GM12872 (cell line): ENCODE measurements around the gene HCN2.

ENCODE experiments used
- TF ChIP-seq, protein P1 (sequence below): IDR thresholded peaks from 3 replicates; pipeline ENCODE4 v1.5.1; 2011; ENCODE audit warnings: low read depth, mild to moderate bottlenecking, low read length, moderate library complexity; ENCODE audit not compliant: insufficient read depth

The HCN2 gene

DNA sequence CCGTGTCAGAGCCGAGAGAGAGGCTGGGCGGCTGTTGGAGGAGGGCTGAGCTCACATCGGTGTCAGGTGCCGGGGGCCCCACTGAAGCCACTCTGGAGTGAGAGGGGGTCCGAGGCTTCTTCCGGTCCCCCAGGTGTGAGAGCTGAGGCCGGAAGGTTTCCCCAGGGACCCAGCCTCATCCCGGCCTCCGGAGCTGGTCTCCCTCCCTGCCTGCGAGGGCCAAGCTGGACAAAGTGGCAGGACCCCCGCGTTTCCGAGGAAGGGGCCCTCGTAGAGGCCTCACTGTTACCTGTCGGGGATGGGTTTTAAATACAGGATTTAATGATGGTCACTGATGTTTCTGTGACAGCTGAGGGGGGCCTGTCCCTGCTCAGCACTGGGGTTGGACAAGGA is 6.6 kb downstream of the HCN2 start:
- TF ChIP-seq, protein P1, sequence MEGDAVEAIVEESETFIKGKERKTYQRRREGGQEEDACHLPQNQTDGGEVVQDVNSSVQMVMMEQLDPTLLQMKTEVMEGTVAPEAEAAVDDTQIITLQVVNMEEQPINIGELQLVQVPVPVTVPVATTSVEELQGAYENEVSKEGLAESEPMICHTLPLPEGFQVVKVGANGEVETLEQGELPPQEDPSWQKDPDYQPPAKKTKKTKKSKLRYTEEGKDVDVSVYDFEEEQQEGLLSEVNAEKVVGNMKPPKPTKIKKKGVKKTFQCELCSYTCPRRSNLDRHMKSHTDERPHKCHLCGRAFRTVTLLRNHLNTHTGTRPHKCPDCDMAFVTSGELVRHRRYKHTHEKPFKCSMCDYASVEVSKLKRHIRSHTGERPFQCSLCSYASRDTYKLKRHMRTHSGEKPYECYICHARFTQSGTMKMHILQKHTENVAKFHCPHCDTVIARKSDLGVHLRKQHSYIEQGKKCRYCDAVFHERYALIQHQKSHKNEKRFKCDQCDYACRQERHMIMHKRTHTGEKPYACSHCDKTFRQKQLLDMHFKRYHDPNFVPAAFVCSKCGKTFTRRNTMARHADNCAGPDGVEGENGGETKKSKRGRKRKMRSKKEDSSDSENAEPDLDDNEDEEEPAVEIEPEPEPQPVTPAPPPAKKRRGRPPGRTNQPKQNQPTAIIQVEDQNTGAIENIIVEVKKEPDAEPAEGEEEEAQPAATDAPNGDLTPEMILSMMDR, result no peak

- TF ChIP-seq, protein P1, result no peak
Measured at GRCh38 chr19:597406-598315, 8.0 kb downstream of the HCN2 start.

- TF ChIP-seq, protein P1, result no peak
Measured at GRCh38 chr19:601310-601709, 11.6 kb downstream of the HCN2 start.

- TF ChIP-seq, protein P1, result no peak
Measured at GRCh38 chr19:601790-602189, 12.1 kb downstream of the HCN2 start.

- TF ChIP-seq, protein P1, result no peak
Measured at GRCh38 chr19:602391-603301, 13.0 kb downstream of the HCN2 start.

GRCh38 chr19:604355-604754 is 14.7 kb downstream of the HCN2 start:
- TF ChIP-seq, protein P1, result no peak

- TF ChIP-seq, protein P1, result no peak
Measured at GRCh38 chr19:607301-608154, 17.8 kb downstream of the HCN2 start.
